Measurements from ENCODE around the gene HNRNPA3. TPM values are rescaled to one million over a fixed set of nuclear protein-coding genes. Genes with fewer than 3 reads are reported as not detected.

Gene HNRNPA3
- total and polyA plus RNA-seq, 2 of the 13 experiments (the other 11 are each of a cell fraction or from before 2014, with no cell fraction given), result 73.3 to 97.7 TPM

- TF ChIP-seq AHDC1 (CRISPR knock-in tag; IDR thresholded peaks at IDR 0.05; ENCODE audit: borderline replicate concordance), result no peak
- TF ChIP-seq ZSCAN20 (CRISPR knock-in tag; IDR thresholded peaks at IDR 0.05; ENCODE audit: borderline replicate concordance), result no peak
- no peak for TF ChIP-seq ZNF510 (CRISPR knock-in tag; IDR thresholded peaks at IDR 0.05; ENCODE audit: low read depth)
- TF ChIP-seq ZFP82 (CRISPR knock-in tag; IDR thresholded peaks at IDR 0.05; ENCODE audit: borderline replicate concordance), result no peak
- TF ChIP-seq PAF1 (CRISPR knock-in tag; IDR thresholded peaks at IDR 0.05), result 0 out of 2 replicates have a peak, but pooled peaks have one; percentile 18
- no peak for TF ChIP-seq ZIK1 (CRISPR knock-in tag; IDR thresholded peaks at IDR 0.05; ENCODE audit: borderline replicate concordance, low read depth)
- TF ChIP-seq ZNF605 (CRISPR knock-in tag; IDR thresholded peaks at IDR 0.05), result no peak
- TF ChIP-seq MYC (CRISPR knock-in tag; IDR thresholded peaks at IDR 0.05; ENCODE audit: borderline replicate concordance), result no peak
- TF ChIP-seq ZNF503 (CRISPR knock-in tag; IDR thresholded peaks at IDR 0.05), result no peak
- no peak for TF ChIP-seq AHR (CRISPR knock-in tag; IDR thresholded peaks at IDR 0.05)
- TF ChIP-seq CREM (IDR thresholded peaks at IDR 0.05), result no peak
- TF ChIP-seq CREM (CRISPR knock-in tag; IDR thresholded peaks at IDR 0.05), result no peak
- no peak for TF ChIP-seq MEF2D (CRISPR knock-in tag; IDR thresholded peaks at IDR 0.05)
- TF ChIP-seq ZNF614 (CRISPR knock-in tag; IDR thresholded peaks at IDR 0.05; ENCODE audit: borderline replicate concordance), result peak; percentile 7; the same call in 1 of the 2 replicates
- TF ChIP-seq ZNF550 (CRISPR knock-in tag; IDR thresholded peaks at IDR 0.05; ENCODE audit: borderline replicate concordance), result no peak
- no peak for TF ChIP-seq JARID2 (CRISPR knock-in tag; IDR thresholded peaks at IDR 0.05; ENCODE audit: insufficient replicate concordance)
- no peak for TF ChIP-seq TFDP2 (CRISPR knock-in tag; IDR thresholded peaks at IDR 0.05)
- 0 out of 2 replicates have a peak, but pooled peaks have one; percentile 18 for TF ChIP-seq KAT7 (CRISPR knock-in tag; IDR thresholded peaks at IDR 0.05; ENCODE audit: borderline replicate concordance)
- TF ChIP-seq ETS1 (CRISPR knock-in tag; IDR thresholded peaks at IDR 0.05), result no peak
- no peak for TF ChIP-seq HINFP (CRISPR knock-in tag; IDR thresholded peaks at IDR 0.05; ENCODE audit: low read depth)
Observed at GRCh38 chr2:177256695-177257094, 44.1 kb downstream of the HNRNPA3 start (continued).

Data from HepG2 (cell line).